RWPE2 (cell line): ENCODE data around the gene CAMK1D.

Experiments used
- ATAC-seq: fragments of 200-7000 bp; cut with Tn5 transposase; 3 replicates; pipeline ENCODE4 v1.9.1; 2021; ENCODE audit warnings: low read depth
- DNase-seq: peaks from one replicate; pipeline ENCODE4 v3.0.0-alpha.2; 2020; ENCODE audit warnings: low spot score
- H3K27ac ChIP-seq: fragments of 450-650 bp; 2 replicates; pipeline ENCODE4 v1.5.1; 2017; ENCODE audit warnings: mild to moderate bottlenecking; ENCODE audit not compliant: poor library complexity, severe bottlenecking
- H3K27me3 ChIP-seq: fragments of 250-450 bp; sonication (Bioruptor Pico); 2 replicates; pipeline ENCODE4 v1.5.1; 2021; ENCODE audit warnings: mild to moderate bottlenecking, moderate library complexity; ENCODE audit not compliant: insufficient read depth, poor library complexity, severe bottlenecking
- H3K36me3 ChIP-seq: fragments of 250-450 bp; sonication (Bioruptor Pico); 2 replicates; pipeline ENCODE4 v1.5.1; 2020; ENCODE audit warnings: low read depth, mild to moderate bottlenecking, moderate library complexity
- H3K4me1 ChIP-seq: fragments of 250-450 bp; sonication (Bioruptor Pico); 2 replicates; pipeline ENCODE4 v1.5.1; 2021; ENCODE audit warnings: mild to moderate bottlenecking, moderate library complexity; ENCODE audit not compliant: insufficient read depth, poor library complexity, severe bottlenecking
- H3K4me3 ChIP-seq: fragments of 250-450 bp; sonication (Bioruptor Pico); 2 replicates; pipeline ENCODE4 v1.5.1; 2021; ENCODE audit warnings: mild to moderate bottlenecking, moderate library complexity; ENCODE audit not compliant: severe bottlenecking
- H3K9me3 ChIP-seq: fragments of 250-450 bp; sonication (Bioruptor Pico); 2 replicates; pipeline ENCODE4 v1.5.1; 2021; ENCODE audit warnings: mild to moderate bottlenecking, moderate library complexity; ENCODE audit not compliant: severe bottlenecking
- CTCF ChIP-seq: fragments of 450-650 bp; IDR thresholded peaks from one replicate; pipeline ENCODE4 v1.5.1; 2017; ENCODE audit warnings: mild to moderate bottlenecking, moderate library complexity; ENCODE audit not compliant: poor library complexity, severe bottlenecking

The CAMK1D gene

GRCh38 chr10:12876266-12876665 lies 526.9 kb downstream of the CAMK1D start:
- no peak for ATAC-seq
- no peak for TF ChIP-seq CTCF
- H3K36me3 ChIP-seq, result no peaks in the 10 kb centered on the region

GRCh38 chr10:12877150-12877549 lies 527.8 kb downstream of the CAMK1D start:
- ATAC-seq (no peak), DNase-seq (no peak)
- Histone ChIP-seq H3K9me3 (no peaks in the 10 kb centered on the region), H3K27me3 (no peaks in the 10 kb centered on the region), H3K4me1 (no peaks in the 10 kb centered on the region), H3K4me3 (no peak overlapping the region), H3K36me3 (no peaks in the 10 kb centered on the region), H3K27ac (no peak overlapping the region)
- TF ChIP-seq CTCF, result no peak

More at GRCh38 chr10:12876266-12876665, 526.9 kb downstream of the CAMK1D start:
- H3K27ac ChIP-seq, result no peak overlapping the region
- no peaks in the 10 kb centered on the region for H3K27me3 ChIP-seq
- H3K4me3 ChIP-seq, result no peak overlapping the region
- H3K9me3 ChIP-seq, result no peaks in the 10 kb centered on the region
- DNase-seq, result no peak
- no peaks in the 10 kb centered on the region for H3K4me1 ChIP-seq

GRCh38 chr10:12880423-12880822 lies 531.1 kb downstream of the CAMK1D start:
- H3K4me3 ChIP-seq, result no peak overlapping the region
- TF ChIP-seq CTCF, result no peak
- no peaks in the 10 kb centered on the region for H3K4me1 ChIP-seq
- no peaks in the 10 kb centered on the region for H3K36me3 ChIP-seq
- ATAC-seq, result no peak
- H3K27me3 ChIP-seq, result no peaks in the 10 kb centered on the region
- DNase-seq, result no peak
- no peak overlapping the region for H3K27ac ChIP-seq
- no peaks in the 10 kb centered on the region for H3K9me3 ChIP-seq

- Histone ChIP-seq H3K4me3 (no peak overlapping the region), H3K4me1 (no peaks in the 10 kb centered on the region), H3K36me3 (no peaks in the 10 kb centered on the region), H3K9me3 (no peaks in the 10 kb centered on the region), H3K27me3 (no peaks in the 10 kb centered on the region), H3K27ac (no peak overlapping the region)
- no peak for ATAC-seq
- no peak for DNase-seq
- no peak for TF ChIP-seq CTCF
Observed at GRCh38 chr10:12884851-12885250, 535.5 kb downstream of the CAMK1D start.
